ENCODE results near the gene USPL1. TPM values are rescaled to one million over a fixed set of nuclear protein-coding genes. Genes with fewer than 3 reads are reported as not detected.

USPL1 gene
- total RNA-seq, 1 experiment from 2014 or later, result 10.7 TPM

DNA sequence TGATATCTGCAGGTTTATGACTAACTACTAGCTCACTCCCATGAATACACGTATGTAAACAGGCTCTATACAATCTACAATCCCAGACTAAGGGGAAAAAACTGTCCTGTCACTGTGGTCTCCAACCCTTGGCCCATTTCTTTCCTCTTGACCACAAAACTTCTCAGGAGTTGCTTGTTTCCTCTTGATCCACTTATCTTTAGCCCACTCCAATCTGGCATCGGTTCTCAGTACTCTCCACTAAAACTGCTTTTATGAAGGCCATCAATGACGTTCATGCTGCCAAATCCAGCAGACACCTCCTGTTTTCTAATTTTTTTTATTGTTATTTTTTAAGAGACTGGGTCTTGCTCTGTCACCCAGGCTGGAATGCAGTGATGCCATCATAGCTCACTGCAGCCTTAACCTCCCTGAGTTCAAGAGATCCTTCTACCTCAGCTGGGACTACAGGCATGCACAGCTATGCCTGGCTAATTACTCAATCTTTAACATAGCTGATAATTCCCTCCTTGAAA lies 31.9 kb upstream of the USPL1 start:
- no peak for DNase-seq
- Histone ChIP-seq H3K36me3 (ENCODE audit: low read depth) (no peaks in the 10 kb centered on the region), H3K4me3 (no peak overlapping the region), H3K9me3 (ENCODE audit: insufficient read depth, low read depth) (no peaks in the 10 kb centered on the region), H3F3A (ENCODE audit: insufficient read depth, low read depth) (peaks cover 4% of the 10 kb centered on the region; the same call in 1 of the 2 replicates), H3K4me1 (replicated peaks; ENCODE audit: insufficient read depth) (0 out of 2 replicates have a peak, but pooled peaks cover 7% of the 10 kb centered on the region), H3K27ac (no peak overlapping the region), H3K79me2 (ENCODE audit: low read depth) (no peaks in the 10 kb centered on the region), H4K20me1 (ENCODE audit: insufficient read depth) (no peaks in the 10 kb centered on the region), H2AFZ (no peak overlapping the region), H3K4me2 (no peak overlapping the region), H3K9me2 (ENCODE audit: insufficient read depth) (no peaks in the 10 kb centered on the region), H3K27me3 (ENCODE audit: insufficient read depth, low read depth) (no peaks in the 10 kb centered on the region)
- intact Hi-C loops (cut with micrococcal nuclease; ENCODE audit: unreplicated experiment), result no loop called here
- BruUV-seq (replicated peaks), result no TSS peak
- ChIA-PET POLR2A (ENCODE audit: unreplicated experiment) (interaction anchor here (0.6 kb wide), 2 partner anchors 26 to 160 kb away, joined by 8 to 12 read pairs; no protein-coding TSS in a partner anchor), CTCF (interaction anchor here (0.6 kb wide), 1 partner anchor 483 kb away, joined by 6 read pairs; no protein-coding TSS in a partner anchor)
- TF ChIP-seq EZH2 (IDR thresholded peaks at IDR 0.05; ENCODE audit: low read depth) (no peak), CTCF (conservative IDR thresholded peaks at IDR 0.05) (no peak)

DNA sequence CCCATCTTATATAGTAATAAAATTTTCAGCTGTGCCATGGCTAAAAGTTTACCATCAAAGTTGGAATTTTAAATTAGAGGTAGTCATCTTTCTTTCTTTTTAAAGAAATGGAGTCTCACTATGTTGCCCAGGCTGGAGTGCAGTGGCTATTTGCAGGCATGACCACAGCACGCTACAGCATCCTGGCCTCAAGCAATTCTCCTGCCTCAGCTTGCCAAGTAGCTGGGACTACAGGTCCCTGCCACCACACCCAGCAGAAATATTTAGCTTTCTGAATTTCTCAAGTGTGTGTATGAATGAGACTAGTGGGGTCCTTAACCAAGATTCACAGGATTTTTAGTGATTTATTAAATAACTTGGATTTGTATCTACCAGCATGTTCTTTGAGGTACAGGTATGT lies 30.5 kb upstream of the USPL1 start:
- H3K36me3 ChIP-seq (ENCODE audit: low read depth), result no peaks in the 10 kb centered on the region
- no peaks in the 10 kb centered on the region for H3K9me3 ChIP-seq (ENCODE audit: insufficient read depth, low read depth)
- DNase-seq, result no peak
- BruUV-seq (replicated peaks), result no TSS peak
- intact Hi-C loops (cut with micrococcal nuclease; ENCODE audit: unreplicated experiment), result no loop called here
- no peak overlapping the region for H2AFZ ChIP-seq
- no peaks in the 10 kb centered on the region for H3K79me2 ChIP-seq (ENCODE audit: low read depth)
- no peaks in the 10 kb centered on the region for H3K27me3 ChIP-seq (ENCODE audit: insufficient read depth, low read depth)
- no peak overlapping the region for H3K4me2 ChIP-seq
- CTCF ChIA-PET, result no interaction called here
- POLR2A ChIA-PET (ENCODE audit: unreplicated experiment), result no interaction called here
- H4K20me1 ChIP-seq (ENCODE audit: insufficient read depth), result no peaks in the 10 kb centered on the region
- H3K27ac ChIP-seq, result no peak overlapping the region
- TF ChIP-seq CTCF (conservative IDR thresholded peaks at IDR 0.05) (no peak), EZH2 (IDR thresholded peaks at IDR 0.05; ENCODE audit: low read depth) (no peak)
- H3K4me1 ChIP-seq (replicated peaks; ENCODE audit: insufficient read depth), result no peaks in the 10 kb centered on the region
- H3K4me3 ChIP-seq, result no peak overlapping the region
- no peaks in the 10 kb centered on the region for H3K9me2 ChIP-seq (ENCODE audit: insufficient read depth)
- no peaks in the 10 kb centered on the region for H3F3A ChIP-seq (ENCODE audit: insufficient read depth, low read depth)

- intact Hi-C loops (cut with micrococcal nuclease; ENCODE audit: unreplicated experiment), result no loop called here
- Histone ChIP-seq H2AFZ (no peak overlapping the region), H3K9me3 (ENCODE audit: insufficient read depth, low read depth) (no peaks in the 10 kb centered on the region), H4K20me1 (ENCODE audit: insufficient read depth) (no peaks in the 10 kb centered on the region), H3K9me2 (ENCODE audit: insufficient read depth) (no peaks in the 10 kb centered on the region), H3K36me3 (ENCODE audit: low read depth) (no peaks in the 10 kb centered on the region), H3K27ac (no peak overlapping the region), H3F3A (ENCODE audit: insufficient read depth, low read depth) (no peaks in the 10 kb centered on the region), H3K4me3 (no peak overlapping the region), H3K79me2 (ENCODE audit: low read depth) (no peaks in the 10 kb centered on the region), H3K4me2 (no peak overlapping the region), H3K27me3 (ENCODE audit: insufficient read depth, low read depth) (no peaks in the 10 kb centered on the region), H3K4me1 (replicated peaks; ENCODE audit: insufficient read depth) (no peaks in the 10 kb centered on the region)
- ChIA-PET CTCF (no interaction called here), POLR2A (ENCODE audit: unreplicated experiment) (no interaction called here)
- no TSS peak for BruUV-seq (replicated peaks)
- TF ChIP-seq CTCF (conservative IDR thresholded peaks at IDR 0.05) (no peak), EZH2 (IDR thresholded peaks at IDR 0.05; ENCODE audit: low read depth) (no peak)
- DNase-seq, result no peak
These were observed 30.0 kb upstream of the USPL1 start for GRCh38 chr13:30587739-30588138.
